Loucy (cell line): ENCODE measurements around the gene KDM4C.

Experiments used
- EZH2phosphoT487 ChIP-seq: fragments of 200-600 bp; IDR thresholded peaks from 2 replicates; pipeline ENCODE4 v1.6.1; 2018; ENCODE audit warnings: antibody characterized with exemption, mild to moderate bottlenecking, moderate library complexity, borderline replicate concordance
- TF ChIP-seq, protein P1 (sequence below): fragments of 200-600 bp; sonication (generic); conservative IDR thresholded peaks from 2 replicates; pipeline ENCODE4 v1.5.1; 2014; ENCODE audit warnings: mild to moderate bottlenecking, antibody characterized with exemption, low read length

- TF ChIP-seq, protein P1, sequence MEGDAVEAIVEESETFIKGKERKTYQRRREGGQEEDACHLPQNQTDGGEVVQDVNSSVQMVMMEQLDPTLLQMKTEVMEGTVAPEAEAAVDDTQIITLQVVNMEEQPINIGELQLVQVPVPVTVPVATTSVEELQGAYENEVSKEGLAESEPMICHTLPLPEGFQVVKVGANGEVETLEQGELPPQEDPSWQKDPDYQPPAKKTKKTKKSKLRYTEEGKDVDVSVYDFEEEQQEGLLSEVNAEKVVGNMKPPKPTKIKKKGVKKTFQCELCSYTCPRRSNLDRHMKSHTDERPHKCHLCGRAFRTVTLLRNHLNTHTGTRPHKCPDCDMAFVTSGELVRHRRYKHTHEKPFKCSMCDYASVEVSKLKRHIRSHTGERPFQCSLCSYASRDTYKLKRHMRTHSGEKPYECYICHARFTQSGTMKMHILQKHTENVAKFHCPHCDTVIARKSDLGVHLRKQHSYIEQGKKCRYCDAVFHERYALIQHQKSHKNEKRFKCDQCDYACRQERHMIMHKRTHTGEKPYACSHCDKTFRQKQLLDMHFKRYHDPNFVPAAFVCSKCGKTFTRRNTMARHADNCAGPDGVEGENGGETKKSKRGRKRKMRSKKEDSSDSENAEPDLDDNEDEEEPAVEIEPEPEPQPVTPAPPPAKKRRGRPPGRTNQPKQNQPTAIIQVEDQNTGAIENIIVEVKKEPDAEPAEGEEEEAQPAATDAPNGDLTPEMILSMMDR, result no peak
- no peak for TF ChIP-seq EZH2phosphoT487
These were observed 407.7 kb downstream of the KDM4C start for GRCh38 chr9:7165331-7165975.
